Brain pericyte (primary cell): Measurements from ENCODE around the gene ATF2.

ENCODE experiments used
- DNase-seq: peaks from one replicate; pipeline ENCODE4 v3.0.0-alpha.2; 2012; ENCODE audit warnings: low read depth, low spot score

ATF2 gene

GRCh38 chr2:175025946-175026345, 142.1 kb downstream of the ATF2 start:
- no peak for DNase-seq

DNA sequence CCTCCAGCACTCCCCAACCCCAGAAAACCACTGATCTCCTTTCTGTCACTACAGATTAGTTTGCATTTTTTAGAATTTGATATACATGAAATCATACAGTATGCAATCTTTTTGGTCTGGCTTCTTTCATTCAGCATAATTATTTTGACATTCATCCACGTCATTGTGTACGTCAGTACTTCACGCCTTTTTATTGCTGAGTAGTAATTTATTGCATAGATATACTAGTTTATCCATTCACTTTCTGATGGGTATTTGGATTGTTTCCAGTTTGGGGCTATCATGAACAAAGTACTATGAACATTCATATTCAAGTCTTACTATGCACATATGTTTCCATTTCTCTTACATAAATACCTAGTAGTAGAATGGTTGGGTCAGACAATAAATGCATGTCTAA, 142.8 kb downstream of the ATF2 start:
- no peak for DNase-seq

GRCh38 chr2:175022923-175023322, 145.1 kb downstream of the ATF2 start:
- no peak for DNase-seq
